ENCODE measurements around the gene AADAT.

The AADAT gene

DNA sequence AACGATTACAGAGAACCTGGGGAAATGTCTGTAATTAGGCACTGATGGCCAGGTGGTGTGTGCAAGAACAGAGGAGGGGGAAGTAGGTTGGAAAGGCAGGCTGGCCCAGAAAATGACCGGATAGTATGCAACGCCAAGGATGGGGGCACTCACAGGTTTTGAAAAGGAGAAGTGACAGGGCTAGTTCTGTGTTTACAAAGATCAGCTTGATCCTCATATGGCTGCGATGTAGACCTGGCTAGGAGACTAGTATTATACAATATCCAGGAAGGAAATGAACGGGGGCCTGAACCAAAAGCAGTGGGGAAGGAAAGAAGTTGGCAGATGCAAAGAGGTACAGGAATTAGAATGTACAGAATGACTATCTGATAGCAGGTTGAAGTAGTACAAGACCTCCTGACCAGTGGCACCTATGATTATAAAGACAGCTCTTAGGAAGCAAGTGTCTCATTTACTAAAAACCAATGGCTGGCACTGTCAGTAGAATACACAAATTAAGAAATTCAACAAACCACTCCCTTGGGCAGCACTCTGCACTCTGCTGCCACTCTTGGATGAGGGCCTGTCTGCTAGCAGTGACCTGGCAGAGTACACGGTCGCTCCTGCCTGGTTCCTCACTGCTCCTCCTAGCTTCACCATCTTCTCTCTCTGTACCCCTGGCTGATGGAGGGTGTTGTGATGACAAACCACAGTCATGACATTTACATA is 77.7 kb downstream of the AADAT start:
- Histone ChIP-seq H3K9me3 (ENCODE audit: insufficient read depth, low read depth, low read length) (no peaks in the 10 kb centered on the region), H3K9ac (ENCODE audit: low read depth, low read length) (no peak overlapping the region), H3K4me1 (ENCODE audit: insufficient read depth, low read length) (no peaks in the 10 kb centered on the region), H3K27ac (ENCODE audit: low read depth, low read length) (no peak overlapping the region), H3K36me3 (ENCODE audit: insufficient read depth, low read length) (no peaks in the 10 kb centered on the region), H3K27me3 (ENCODE audit: insufficient read depth, low read length) (no peaks in the 10 kb centered on the region), H3K4me3 (ENCODE audit: low read length) (no peak overlapping the region)
- 81% methylated on average over 7 of the region's 7 CpGs for WGBS

All from HUES64 (cell line).